ENCODE results near the gene JOSD2. TPM values are rescaled to one million over a fixed set of nuclear protein-coding genes. Genes with fewer than 3 reads are reported as not detected.

Gene JOSD2
- total RNA-seq, 1 donor from 2014 or later = 19.1 TPM

- no peak overlapping the region for H3K27ac Mint-ChIP-seq (ENCODE audit: unreplicated experiment)
- H3K27me3 Mint-ChIP-seq (ENCODE audit: unreplicated experiment) = peaks cover 20% of the 10 kb centered on the region
- peaks cover 20% of the 10 kb centered on the region for H3K4me1 Mint-ChIP-seq (ENCODE audit: low read depth, unreplicated experiment)
- no peak for DNase-seq
- H3K36me3 Mint-ChIP-seq (ENCODE audit: unreplicated experiment) = peaks cover 5% of the 10 kb centered on the region
- H3K9me3 Mint-ChIP-seq (ENCODE audit: unreplicated experiment) = peaks cover 14% of the 10 kb centered on the region
- peak overlapping the region; percentile 82 for H3K4me3 Mint-ChIP-seq (ENCODE audit: unreplicated experiment)
- no peak for TF ChIP-seq CTCF (IDR thresholded peaks at IDR 0.05; ENCODE audit: partially characterized antibody, unreplicated experiment)
Measured at GRCh38 chr19:50550594-50550966, 39.6 kb upstream of the JOSD2 start.

GRCh38 chr19:50549927-50550593, 39.1 kb upstream of the JOSD2 start:
- peak overlapping the region; percentile 43 for H3K27ac Mint-ChIP-seq (ENCODE audit: unreplicated experiment)
- no peak for TF ChIP-seq CTCF (IDR thresholded peaks at IDR 0.05; ENCODE audit: partially characterized antibody, unreplicated experiment)
- peaks cover 5% of the 10 kb centered on the region for H3K36me3 Mint-ChIP-seq (ENCODE audit: unreplicated experiment)
- peak overlapping the region; percentile 82 for H3K4me3 Mint-ChIP-seq (ENCODE audit: unreplicated experiment)
- peaks cover 19% of the 10 kb centered on the region for H3K4me1 Mint-ChIP-seq (ENCODE audit: low read depth, unreplicated experiment)
- no peak for DNase-seq
- peaks cover 20% of the 10 kb centered on the region for H3K27me3 Mint-ChIP-seq (ENCODE audit: unreplicated experiment)
- H3K9me3 Mint-ChIP-seq (ENCODE audit: unreplicated experiment) = peaks cover 14% of the 10 kb centered on the region

DNA sequence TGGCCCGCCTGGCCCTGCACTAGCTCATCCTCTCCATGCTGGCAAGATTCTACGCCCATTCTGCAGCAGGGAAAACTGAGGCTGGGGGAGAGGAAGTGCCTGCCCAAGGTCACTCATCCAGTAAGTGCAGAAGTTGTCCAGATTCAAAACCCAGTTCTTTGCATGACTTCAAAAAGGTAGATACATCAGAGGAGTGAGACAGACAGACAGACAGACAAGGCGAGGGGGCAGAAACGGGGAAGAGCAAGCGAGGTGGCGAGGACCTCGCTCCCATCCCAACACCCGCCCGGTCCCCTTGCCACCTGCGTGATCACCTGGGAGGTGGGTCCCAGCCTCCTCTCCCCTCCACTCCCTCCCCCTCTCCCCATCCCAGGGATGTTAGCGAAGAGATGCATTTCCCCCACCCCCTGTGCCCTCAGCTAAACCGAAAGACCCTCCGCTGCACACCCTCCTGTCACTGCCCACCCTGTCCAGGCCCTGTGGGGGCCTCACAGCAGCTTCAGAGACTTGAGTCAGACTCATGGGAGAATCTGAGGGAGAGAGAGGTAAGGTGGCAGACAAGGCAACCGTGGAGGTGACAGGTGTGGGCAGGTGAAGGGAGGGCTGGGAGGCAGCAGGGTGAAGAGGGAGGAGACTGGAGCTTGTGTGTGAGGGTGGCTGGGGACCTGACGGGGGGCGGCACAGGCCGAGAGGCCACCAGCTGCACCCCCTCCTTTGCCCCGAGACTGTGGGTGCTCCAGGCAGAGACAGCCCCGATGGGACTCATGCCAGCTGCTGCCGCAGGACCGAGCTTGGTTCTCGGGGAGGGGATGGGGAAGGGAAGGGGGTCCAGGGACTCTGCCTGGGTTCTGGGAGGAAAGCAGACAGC, 38.3 kb upstream of the JOSD2 start:
- Mint-ChIP-seq H3K4me3 (ENCODE audit: unreplicated experiment) (peak overlapping the region; percentile 46), H3K9me3 (ENCODE audit: unreplicated experiment) (peaks cover 11% of the 10 kb centered on the region), H3K27ac (ENCODE audit: unreplicated experiment) (no peak overlapping the region), H3K36me3 (ENCODE audit: unreplicated experiment) (peaks cover 5% of the 10 kb centered on the region), H3K27me3 (ENCODE audit: unreplicated experiment) (peaks cover 20% of the 10 kb centered on the region), H3K4me1 (ENCODE audit: low read depth, unreplicated experiment) (peaks cover 19% of the 10 kb centered on the region)
- no peak for TF ChIP-seq CTCF (IDR thresholded peaks at IDR 0.05; ENCODE audit: partially characterized antibody, unreplicated experiment)
- DNase-seq = no peak

GRCh38 chr19:50548191-50549058, 37.4 kb upstream of the JOSD2 start:
- H3K4me3 Mint-ChIP-seq (ENCODE audit: unreplicated experiment) = no peak overlapping the region
- no peak for DNase-seq
- peaks cover 11% of the 10 kb centered on the region for H3K9me3 Mint-ChIP-seq (ENCODE audit: unreplicated experiment)
- no peak overlapping the region for H3K27ac Mint-ChIP-seq (ENCODE audit: unreplicated experiment)
- no peak for TF ChIP-seq CTCF (IDR thresholded peaks at IDR 0.05; ENCODE audit: partially characterized antibody, unreplicated experiment)
- peaks cover 16% of the 10 kb centered on the region for H3K27me3 Mint-ChIP-seq (ENCODE audit: unreplicated experiment)
- H3K36me3 Mint-ChIP-seq (ENCODE audit: unreplicated experiment) = peaks cover 5% of the 10 kb centered on the region
- peaks cover 19% of the 10 kb centered on the region for H3K4me1 Mint-ChIP-seq (ENCODE audit: low read depth, unreplicated experiment)
